Stimulated activated CD8-positive, alpha-beta memory T cell treated with anti-CD3 and anti-CD28 coated beads, Interleukin-12 subunit alpha, Interleukin-12 subunit beta, amount 100 ng/mL, for 4 hours (primary cell): ENCODE data around the gene PLCH2.
"Not testable (repeated sequence)": the region's sequence is repeated elsewhere in the genome, so short reads cannot be mapped to it uniquely, and the experiment has no call there.

ENCODE experiments used
- DNase-seq: peaks from one replicate; pipeline ENCODE4 v3.0.0-alpha.2; 2020; ENCODE audit warnings: low read depth

The PLCH2 gene

DNA sequence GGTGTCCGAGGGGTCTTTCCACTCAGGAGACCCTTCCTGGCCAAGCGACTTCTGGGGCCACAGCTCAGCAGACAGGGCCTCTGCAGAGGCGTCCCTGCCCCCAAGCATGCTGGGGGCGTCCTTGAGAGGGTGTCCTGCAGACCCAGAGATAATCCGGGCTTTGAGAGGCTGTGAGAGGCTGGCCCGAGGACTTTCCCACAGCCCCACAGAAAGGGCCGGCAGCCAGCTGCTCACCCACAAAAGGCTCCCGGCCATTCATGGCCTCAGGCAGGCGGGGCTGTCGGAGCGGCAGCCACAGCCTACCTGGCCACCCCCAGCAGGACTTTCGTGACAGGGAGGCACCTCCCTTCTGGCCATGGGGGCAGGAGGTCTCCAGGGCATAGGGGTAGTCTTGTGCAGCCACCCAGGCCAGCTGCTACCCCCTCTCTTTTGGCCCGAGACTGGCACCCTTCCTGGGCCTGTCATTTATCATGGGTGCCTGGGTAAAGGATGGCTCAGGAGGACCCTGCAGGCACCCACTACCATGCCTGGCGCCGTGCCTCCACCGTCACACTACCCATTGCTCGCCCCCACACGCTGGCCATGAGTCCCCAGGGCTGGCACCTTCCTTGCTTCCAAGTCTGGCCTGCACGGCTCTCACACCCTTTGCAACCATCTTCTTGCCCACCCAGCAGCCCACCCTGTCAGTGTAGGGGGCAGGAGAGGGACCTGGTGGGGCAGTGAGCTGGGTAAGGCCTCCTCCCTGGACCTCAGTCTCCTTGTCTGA lies 69.0 kb downstream of the PLCH2 start:
- no peak for DNase-seq

DNA sequence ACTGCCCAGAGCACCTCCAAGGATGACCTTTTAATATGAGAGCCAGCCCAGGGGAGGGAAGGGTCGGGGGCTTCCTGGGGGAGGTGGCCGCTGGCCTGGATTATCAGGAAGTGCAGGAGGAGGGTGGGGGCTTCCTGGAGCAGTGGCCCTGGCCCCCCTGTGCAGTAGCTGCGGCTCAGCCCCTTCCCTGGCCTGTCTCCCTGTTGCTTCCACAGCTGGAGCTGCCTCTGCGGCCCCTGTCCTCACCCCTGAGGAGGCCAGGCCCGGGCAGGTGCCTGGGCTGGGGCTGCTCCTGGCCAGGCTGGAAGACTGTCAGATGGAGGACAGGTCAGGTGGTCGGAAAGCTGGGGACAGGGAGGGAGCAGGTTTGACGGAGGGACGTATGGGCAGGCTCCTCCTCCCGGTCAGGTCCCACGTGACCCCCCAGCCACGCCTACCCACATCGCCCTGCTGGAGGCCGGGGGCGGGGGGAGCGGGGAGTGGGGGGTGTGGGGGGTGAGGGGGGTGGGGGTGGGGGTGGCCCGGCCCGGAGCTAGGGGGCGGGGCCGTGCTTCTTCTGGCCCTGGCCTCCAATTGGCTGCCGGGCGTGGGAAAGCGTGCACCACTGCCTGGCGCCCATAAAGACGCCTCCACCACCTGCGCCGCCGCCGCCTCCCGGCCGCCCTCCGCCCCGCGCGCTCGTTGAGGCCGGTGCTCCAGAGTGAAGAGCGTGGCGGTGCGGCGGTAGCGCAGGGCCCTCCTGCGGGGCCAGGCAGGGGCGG lies 69.8 kb downstream of the PLCH2 start:
- peak; percentile 84 for DNase-seq

DNA sequence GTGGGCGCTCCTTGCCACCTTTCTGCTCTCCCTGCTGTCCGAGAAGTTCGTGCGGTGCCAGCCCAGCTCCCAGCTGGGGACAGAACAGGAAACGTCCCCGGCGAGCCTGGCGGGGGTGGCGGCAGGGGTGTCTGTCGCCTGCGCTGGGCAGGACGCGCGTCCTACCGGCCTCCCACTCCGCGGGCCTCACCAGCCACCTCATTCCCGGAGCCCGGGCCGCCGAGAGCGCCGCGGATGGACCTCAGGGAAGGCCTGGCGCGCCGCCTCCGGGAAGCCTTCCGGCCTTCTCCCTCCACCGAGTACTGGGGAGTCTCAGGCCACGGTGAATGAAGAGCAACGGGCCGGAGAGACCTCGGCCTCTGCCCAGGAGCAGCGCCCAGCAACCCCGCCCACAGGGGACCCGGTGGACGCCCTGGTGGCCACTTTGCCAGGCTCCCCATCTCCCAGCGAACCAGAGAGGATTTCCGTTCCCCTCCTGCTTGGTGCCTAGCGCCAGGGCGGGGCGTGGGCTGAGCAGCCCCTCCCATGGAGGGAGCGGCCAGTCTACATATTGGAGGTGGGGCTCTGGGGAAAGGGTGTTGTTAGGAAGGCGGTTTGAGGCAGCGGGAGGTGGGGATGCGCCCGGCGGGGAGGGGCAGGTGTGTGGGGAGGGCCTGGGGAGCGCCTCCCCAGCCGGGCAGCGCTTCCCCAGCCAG lies 70.6 kb downstream of the PLCH2 start:
- peak; percentile 68 for DNase-seq

DNA sequence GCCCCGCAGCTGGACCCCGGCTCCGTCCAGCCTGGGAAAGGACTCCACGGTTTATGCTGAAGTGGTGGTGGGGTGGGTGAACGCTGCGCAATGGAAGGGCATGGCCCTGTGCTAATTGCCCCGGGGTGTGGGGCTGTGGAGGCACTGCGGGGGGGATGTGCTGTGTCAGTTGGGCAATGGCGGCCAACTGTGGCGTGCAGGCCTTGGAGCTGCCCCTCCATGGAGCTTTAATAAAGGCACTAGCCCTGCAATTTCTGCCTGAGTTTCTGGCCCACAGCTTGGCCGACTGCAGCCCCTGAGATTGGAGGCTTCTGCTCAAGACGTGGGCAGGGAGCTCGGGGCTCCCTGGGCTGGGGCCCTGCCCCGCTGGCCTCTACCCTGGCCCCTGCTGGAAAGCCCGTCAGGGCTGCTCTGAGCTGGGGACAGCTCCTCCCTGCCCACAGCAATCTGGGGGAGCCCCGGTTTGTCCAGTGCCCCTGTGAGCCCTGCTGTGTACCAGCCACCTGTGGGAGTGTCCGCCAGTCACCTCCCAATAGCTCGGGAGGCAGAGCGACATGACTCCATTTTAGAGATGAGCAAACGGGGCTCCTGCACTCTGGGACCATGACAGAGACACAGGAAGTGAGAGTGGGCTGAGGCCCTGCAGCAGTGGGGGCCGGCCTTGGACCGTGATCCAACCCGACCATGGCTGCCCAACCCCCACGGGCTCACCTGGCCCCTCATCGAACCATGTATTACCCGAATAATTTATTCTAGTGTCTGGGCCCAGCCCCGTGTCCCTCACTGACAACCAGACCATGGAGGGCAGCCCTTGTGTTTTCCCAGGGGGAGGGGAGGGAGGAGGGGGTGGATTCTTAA lies 71.3 kb downstream of the PLCH2 start:
- DNase-seq = peak; percentile 19

DNA sequence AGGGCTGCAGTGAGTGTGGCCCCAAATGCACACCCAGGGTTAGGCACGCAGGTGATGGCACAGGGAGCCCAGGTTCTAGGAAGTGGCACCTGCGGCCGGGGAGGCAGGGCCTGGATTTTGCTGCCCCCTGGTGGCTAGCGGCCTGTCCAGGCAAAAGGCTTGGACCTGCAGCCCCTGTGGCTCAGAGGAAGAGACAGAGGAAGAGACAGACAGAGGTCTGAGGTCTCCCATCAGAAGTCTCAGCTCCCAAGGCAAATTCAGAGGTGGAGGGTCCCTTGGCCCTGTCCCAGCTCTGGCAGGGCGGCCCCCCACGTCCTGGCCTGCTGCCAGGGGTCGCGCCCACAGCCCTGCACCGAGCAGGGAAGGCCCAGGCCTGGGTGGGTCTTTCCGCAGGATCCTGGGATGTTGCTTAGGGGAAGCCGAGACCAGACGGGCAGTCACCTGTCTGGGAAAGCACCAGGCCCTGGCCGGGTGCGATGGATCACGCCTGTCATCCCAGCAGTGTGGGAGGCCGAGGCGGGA lies 72.0 kb downstream of the PLCH2 start:
- peak; percentile 70 for DNase-seq

DNA sequence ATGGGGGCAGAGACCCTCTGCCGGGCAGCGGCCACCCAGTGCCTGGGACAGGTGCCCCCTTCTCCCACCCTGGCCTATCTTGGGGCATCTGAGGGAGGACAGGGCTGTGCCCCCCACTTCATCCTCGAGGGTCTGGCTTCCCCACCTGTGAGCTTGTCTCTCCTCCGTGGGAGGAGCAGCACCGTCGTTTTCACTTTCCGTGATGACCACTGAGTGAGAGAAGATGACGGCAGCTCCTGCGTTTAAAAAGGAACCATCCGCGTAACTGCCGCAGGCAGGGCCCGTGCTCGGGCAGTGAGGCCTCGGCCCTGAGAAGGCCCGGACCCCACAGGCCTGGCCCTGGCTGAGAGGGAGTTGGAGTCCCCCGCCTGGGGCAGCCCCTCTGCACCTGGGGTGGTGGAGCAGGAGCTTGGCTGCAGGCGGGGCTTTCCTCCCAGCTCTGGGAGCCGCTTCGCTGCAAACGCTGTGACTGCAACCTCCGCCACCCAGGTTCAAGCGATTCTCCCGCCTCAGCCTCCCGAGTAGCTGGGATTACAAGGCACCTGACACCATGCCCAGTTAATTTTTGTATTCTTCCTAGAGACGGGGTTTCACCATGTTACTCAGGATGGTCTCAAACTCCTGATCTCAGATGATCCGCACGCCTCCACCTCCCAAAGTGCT lies 73.4 kb downstream of the PLCH2 start:
- DNase-seq = not testable (repeated sequence)

DNA sequence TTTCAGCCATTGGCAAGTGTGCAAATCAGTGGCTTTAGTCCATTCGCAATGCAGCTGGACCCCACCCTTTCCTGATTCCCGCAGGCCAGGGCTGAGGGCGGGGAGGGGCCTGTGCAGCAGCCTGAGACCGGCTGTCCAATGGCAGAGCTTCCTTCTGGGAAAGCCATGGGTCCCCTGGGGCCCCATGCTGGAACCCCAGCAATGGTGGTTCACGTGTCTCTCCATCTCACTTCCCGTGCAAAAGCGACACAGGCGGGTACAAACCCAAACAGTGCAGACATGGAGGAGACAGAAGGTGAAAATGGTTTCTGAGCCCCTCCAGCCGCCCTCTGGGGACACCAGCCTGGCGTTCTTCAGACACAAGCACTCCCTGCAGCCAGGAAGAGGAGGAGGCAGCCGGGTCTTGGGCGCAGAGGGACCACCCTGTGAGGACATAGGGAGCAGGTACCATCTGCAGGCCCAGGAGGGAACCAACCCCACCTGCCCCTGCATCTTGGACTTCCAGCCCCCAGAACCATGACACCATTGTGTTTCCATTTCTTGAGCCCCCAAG lies 74.3 kb downstream of the PLCH2 start:
- DNase-seq = not testable (repeated sequence)

DNA sequence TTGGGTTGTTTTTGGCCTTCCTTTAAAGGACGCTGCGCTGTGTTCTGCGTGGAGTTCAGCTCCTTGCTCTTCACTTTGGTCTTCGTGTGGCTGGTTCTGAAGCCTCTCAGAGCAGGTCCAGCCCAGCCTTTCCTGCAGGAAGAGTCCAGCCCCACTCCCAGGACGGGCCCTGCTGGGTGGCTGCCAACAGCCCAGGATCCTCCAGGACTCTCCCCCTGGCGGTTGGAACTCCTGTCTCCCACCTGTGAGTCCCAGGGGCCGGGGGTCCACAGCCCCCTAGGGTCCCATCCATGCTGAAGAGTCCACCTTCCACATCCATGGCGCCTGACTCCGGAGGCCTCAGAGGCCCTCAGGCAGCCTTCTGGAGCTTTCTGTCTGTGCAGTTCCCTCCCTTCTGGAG lies 75.5 kb downstream of the PLCH2 start:
- not testable (repeated sequence) for DNase-seq

DNA sequence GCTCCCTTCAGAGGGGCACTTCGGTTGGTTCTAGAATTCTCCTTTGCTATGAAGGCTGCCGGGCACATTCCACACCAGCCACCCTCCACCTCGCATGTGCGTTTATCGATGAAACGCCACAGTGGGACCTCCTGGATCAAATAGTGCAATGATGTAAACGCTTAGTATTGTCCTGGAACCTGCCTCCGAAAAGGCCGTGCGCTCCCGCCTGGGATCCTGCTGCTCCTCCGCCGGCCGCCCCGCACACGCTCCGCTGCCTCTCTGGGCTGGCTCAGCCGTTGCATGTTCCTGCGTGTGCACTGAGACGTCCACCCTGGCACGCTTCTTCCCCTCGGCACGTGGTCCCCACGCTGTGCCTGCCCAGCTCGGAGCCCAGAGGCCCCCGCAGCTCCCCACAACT lies 76.1 kb downstream of the PLCH2 start:
- DNase-seq = no peak

DNA sequence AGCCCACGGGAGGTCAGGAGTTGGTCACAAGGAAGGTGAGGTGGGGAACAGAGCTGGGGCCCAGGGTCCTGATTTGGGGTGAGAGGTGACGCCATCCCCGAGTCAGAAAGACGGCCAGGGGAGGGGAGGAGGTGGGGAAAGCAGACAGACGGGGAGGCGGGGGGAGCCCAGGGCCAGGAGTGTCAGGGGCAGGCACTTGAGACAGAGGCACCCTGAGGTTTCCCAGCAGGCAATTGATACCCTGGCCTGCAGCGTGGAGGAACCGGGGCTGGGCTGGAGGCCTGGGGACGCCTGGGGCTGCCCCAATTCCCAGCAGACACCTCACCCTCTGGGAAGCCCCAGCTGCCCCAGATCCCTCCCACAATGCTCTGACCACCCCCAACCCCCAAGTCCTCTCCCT lies 77.0 kb downstream of the PLCH2 start:
- not testable (repeated sequence) for DNase-seq

DNA sequence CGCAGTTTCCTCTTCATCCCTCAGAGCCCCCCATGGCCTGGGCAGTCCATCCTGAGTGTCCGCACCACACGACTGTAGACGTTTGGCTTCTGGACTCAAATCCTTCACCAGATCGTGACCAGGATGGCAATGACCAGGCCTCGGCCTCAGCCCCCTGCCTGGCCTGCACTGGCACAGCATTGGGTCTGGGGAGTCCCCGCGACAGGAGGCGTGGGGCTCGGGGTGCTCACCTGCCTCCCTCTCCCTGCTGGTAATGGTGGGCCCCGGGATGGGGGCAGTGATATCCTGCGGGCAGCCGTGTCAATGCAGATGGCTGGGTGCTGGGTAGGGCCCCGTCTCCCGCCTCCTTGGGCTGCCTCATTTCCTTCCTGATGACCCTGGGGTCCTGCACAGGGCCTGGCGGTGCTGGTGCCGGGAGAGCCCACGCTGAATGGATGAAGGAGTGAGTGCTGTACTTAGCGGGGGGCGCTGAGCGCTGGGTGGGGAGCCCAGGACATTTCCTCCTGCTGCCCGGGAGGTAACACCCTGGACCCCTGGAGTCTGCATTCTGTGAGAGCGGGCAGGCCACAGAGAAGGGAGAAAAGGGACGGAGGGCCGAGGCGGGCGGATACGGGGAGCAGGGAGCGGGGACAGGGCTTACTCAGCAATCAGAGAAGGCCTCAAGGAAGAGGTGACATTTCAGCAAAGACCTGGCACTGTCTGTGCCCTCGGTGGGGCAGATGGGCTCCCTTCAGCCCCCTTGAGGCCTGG lies 78.0 kb downstream of the PLCH2 start:
- DNase-seq = no peak

DNA sequence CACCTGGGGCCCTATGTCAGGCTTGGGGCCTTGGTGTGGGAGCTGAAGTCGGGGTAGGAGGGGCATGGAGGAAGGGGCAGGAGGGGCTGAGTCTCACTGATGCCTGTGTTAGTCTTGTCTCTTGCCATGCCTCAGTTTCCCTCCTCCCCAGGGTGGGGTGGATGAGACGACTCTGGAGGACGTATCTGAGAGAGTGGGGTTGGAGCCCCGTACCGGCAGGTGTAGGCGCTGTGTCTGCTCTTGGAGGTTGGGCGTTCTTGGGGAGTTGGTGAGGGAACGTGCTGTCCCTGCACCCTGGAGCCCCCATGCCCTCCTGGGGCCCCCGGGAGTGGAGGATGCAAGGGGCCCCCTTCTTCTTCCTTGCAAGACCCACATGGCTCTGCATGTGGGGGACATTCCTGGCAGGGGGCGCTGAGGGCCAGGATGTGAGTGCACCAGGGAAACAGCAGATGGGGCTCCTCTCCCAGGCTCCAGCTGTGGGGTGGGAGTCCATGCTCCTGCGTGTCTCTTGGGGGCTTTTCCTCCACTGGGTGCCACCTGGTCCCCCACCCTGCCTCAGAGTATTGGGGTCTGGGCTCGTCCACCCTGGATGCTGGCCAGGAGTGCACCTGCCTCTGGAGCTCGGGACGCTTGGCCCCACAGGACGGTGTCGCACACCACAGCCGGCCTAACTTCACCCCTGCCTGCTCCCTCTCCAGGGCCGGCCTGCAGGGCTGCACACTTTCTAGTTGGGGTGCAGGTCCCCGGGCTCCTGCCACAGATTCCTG lies 78.7 kb downstream of the PLCH2 start:
- DNase-seq = peak; percentile 32
